Esophagus muscularis mucosa (tissue), 4 donors: Measurements from ENCODE around the gene MME. TPM values are rescaled to one million over a fixed set of nuclear protein-coding genes. Genes with fewer than 3 reads are reported as not detected.

ENCODE experiments used
- DNase-seq: peaks from one replicate; pipeline ENCODE4 v3.0.0-alpha.2; 2017; ENCODE audit errors: extremely low spot score
- H3K27ac ChIP-seq, 4 donors: fragments of 200-600 bp; sonication (generic); replicated peaks in 1 of 4; 1 replicate in 3 of 4; 2 replicates in 1 of 4; pipeline ENCODE4 v1.5.1; 2016 to 2019; ENCODE audit warnings: mild to moderate bottlenecking in 1 of 4
- H3K27me3 ChIP-seq, 4 donors: fragments of 200-600 bp; sonication (generic); one replicate each; pipeline versions ENCODE4 v1.5.1 to v1.6.0; 2016 to 2019
- H3K36me3 ChIP-seq, 4 donors: fragments of 200-600 bp; sonication (generic); one replicate each; pipeline ENCODE4 v1.5.1; 2016 to 2019
- H3K4me1 ChIP-seq, 4 donors: fragments of 200-600 bp; sonication (generic); one replicate each; pipeline ENCODE4 v1.5.1; 2016 to 2019
- H3K4me3 ChIP-seq, 4 donors: fragments of 200-600 bp; sonication (generic); 1 replicate in 2 of 4; 2 replicates in 2 of 4; pipeline ENCODE4 v1.5.1; 2016 to 2019; ENCODE audit warnings: mild to moderate bottlenecking in 4 of 4, moderate library complexity in 1 of 4
- H3K9me3 ChIP-seq, 4 donors: fragments of 200-600 bp; sonication (generic); 1 replicate in 3 of 4; 2 replicates in 1 of 4; pipeline ENCODE4 v1.5.1; 2016 to 2019
- CTCF ChIP-seq, 3 experiments: fragments of 200-600 bp in 2 of 3; fragments of 450-650 bp in 1 of 3; sonication (generic) in 2 of 3; IDR thresholded peaks; one replicate each; pipeline ENCODE4 v1.5.1; 2017 to 2019; ENCODE audit warnings: antibody characterized with exemption in 3 of 3, mild to moderate bottlenecking in 2 of 3, moderate library complexity in 1 of 3
- EP300 ChIP-seq: sonication (generic); formaldehyde crosslinking; IDR thresholded peaks from one replicate; pipeline ENCODE4 v1.6.1; 2017; ENCODE audit warnings: antibody characterized with exemption
- POLR2A ChIP-seq: fragments of 450-650 bp; IDR thresholded peaks from one replicate; pipeline ENCODE4 v1.6.1; 2017; ENCODE audit warnings: antibody characterized with exemption, moderate library complexity, mild to moderate bottlenecking, low read depth
- POLR2AphosphoS5 ChIP-seq, 2 donors: sonication (generic); formaldehyde crosslinking; IDR thresholded peaks; one replicate each; pipeline ENCODE4 v1.6.1; 2017; ENCODE audit warnings: antibody characterized with exemption in 2 of 2
- WGBS: methylation state at CpG from one replicate; pipeline ENCODE4 v1.1.5; 2018; 5-methylcytosine and 5-hydroxymethylcytosine counted together
- intact Hi-C: fragments of 100-400 bp; cut with DNase I; formaldehyde crosslinking; loops from one replicate; pipeline ENCODE4 v1.15.1; 2023
- total RNA-seq, 4 donors: library from RNA; depleted of rRNA; stranded (reverse); fragments of >200 nt; gene quantifications; one replicate each; pipeline versions ENCODE4 v1.1.0 to v1.2.1, GENCODE V29; 2016

Gene MME
- total RNA-seq, 4 donors from 2014 or later = 1.7 to 6.5 (median 4.5) TPM

- no peak for TF ChIP-seq POLR2A
- no peak for TF ChIP-seq EP300
- no peak for TF ChIP-seq CTCF (IDR thresholded peaks at IDR 0.05)
- TF ChIP-seq POLR2AphosphoS5 (IDR thresholded peaks at IDR 0.05) = no peak
- H3K27me3 ChIP-seq = no peaks in the 10 kb centered on the region
- no peak overlapping the region for H3K27ac ChIP-seq
- intact Hi-C loops = no loop called here
- no peak overlapping the region for H3K4me3 ChIP-seq
- no peaks in the 10 kb centered on the region for H3K4me1 ChIP-seq
- DNase-seq = no peak
- H3K9me3 ChIP-seq = no peaks in the 10 kb centered on the region
- H3K36me3 ChIP-seq = no peaks in the 10 kb centered on the region
- 76% methylated on average over 5 of the region's 5 CpGs for WGBS
These were observed 42.5 kb upstream of the MME start for GRCh38 chr3:155037508-155038202.

GRCh38 chr3:155038203-155038554, 41.9 kb upstream of the MME start:
- Histone ChIP-seq H3K4me3 (no peak overlapping the region), H3K27ac (no peak overlapping the region), H3K27me3 (no peaks in the 10 kb centered on the region), H3K36me3 (no peaks in the 10 kb centered on the region), H3K4me1 (no peaks in the 10 kb centered on the region), H3K9me3 (no peaks in the 10 kb centered on the region)
- TF ChIP-seq POLR2AphosphoS5 (IDR thresholded peaks at IDR 0.05) (no peak), CTCF (IDR thresholded peaks at IDR 0.05) (no peak), EP300 (no peak)
- intact Hi-C loops = no loop called here
- 92% methylated on average over 2 of the region's 2 CpGs for WGBS
- no peak for DNase-seq

- H3K4me1 ChIP-seq = no peaks in the 10 kb centered on the region
- intact Hi-C loops = no loop called here
- no peak overlapping the region for H3K4me3 ChIP-seq
- H3K9me3 ChIP-seq = peaks cover 0 to 9% (median 0%) of the 10 kb centered on the region in 4 donors
- DNase-seq = no peak
- TF ChIP-seq POLR2A = no peak
- no peaks in the 10 kb centered on the region for H3K27me3 ChIP-seq
- no peaks in the 10 kb centered on the region for H3K36me3 ChIP-seq
- H3K27ac ChIP-seq = no peak overlapping the region
These were observed 33.2 kb upstream of the MME start for GRCh38 chr3:155046935-155047334.

GRCh38 chr3:155047672-155048071, 32.4 kb upstream of the MME start:
- no peaks in the 10 kb centered on the region for H3K27me3 ChIP-seq
- intact Hi-C loops = no loop called here
- no peaks in the 10 kb centered on the region for H3K4me1 ChIP-seq
- 94% methylated on average over 3 of the region's 3 CpGs for WGBS
- no peaks in the 10 kb centered on the region for H3K36me3 ChIP-seq
- no peak overlapping the region for H3K4me3 ChIP-seq
- peaks cover 0 to 9% (median 2%) of the 10 kb centered on the region in 4 donors for H3K9me3 ChIP-seq
- no peak for TF ChIP-seq CTCF (IDR thresholded peaks at IDR 0.05)
- H3K27ac ChIP-seq = no peak overlapping the region
- DNase-seq = no peak

- 89% methylated on average over 4 of the region's 4 CpGs for WGBS
- intact Hi-C loops = no loop called here
These were observed 30.2 kb upstream of the MME start for GRCh38 chr3:155049959-155050358.

More at GRCh38 chr3:155049959-155050358, 30.2 kb upstream of the MME start:
- no peak for TF ChIP-seq CTCF (IDR thresholded peaks at IDR 0.05)
- TF ChIP-seq POLR2AphosphoS5 (IDR thresholded peaks at IDR 0.05) = no peak
- TF ChIP-seq POLR2A = no peak
- TF ChIP-seq EP300 = no peak
- DNase-seq = no peak
- H3K4me3 ChIP-seq = no peak overlapping the region
- no peaks in the 10 kb centered on the region for H3K36me3 ChIP-seq
- peaks cover 0 to 9% (median 2%) of the 10 kb centered on the region in 4 donors for H3K9me3 ChIP-seq
- no peak overlapping the region for H3K27ac ChIP-seq
- H3K4me1 ChIP-seq = no peaks in the 10 kb centered on the region
- no peaks in the 10 kb centered on the region for H3K27me3 ChIP-seq
